Subcutaneous abdominal adipose tissue (tissue), 5 donors: ENCODE data around the gene MSMP.

Experiments used
- H3K27ac ChIP-seq: one replicate; pipeline ENCODE4 v1.7.0; 2013; ENCODE audit warnings: low read depth, mild to moderate bottlenecking, inconsistent platforms, low read length, moderate library complexity
- H3K27me3 ChIP-seq, 5 donors: one replicate each; pipeline ENCODE4 v1.7.0; 2013; ENCODE audit warnings: low read length in 5 of 5, inconsistent platforms in 1 of 5; ENCODE audit not compliant: control insufficient read depth in 5 of 5, insufficient read depth in 4 of 5
- H3K36me3 ChIP-seq, 5 donors: one replicate each; pipeline ENCODE4 v1.7.0; 2013; ENCODE audit warnings: low read length in 5 of 5; ENCODE audit not compliant: control insufficient read depth in 5 of 5, insufficient read depth in 5 of 5
- H3K4me1 ChIP-seq, 5 donors: one replicate each; pipeline ENCODE4 v1.7.0; 2013; ENCODE audit warnings: low read length in 5 of 5, mild to moderate bottlenecking in 3 of 5, moderate library complexity in 1 of 5; ENCODE audit not compliant: control insufficient read depth in 5 of 5, insufficient read depth in 5 of 5
- H3K4me3 ChIP-seq, 5 donors: one replicate each; pipeline ENCODE4 v1.7.0; 2013; ENCODE audit warnings: low read length in 5 of 5, low read depth in 1 of 5
- H3K9ac ChIP-seq, 5 donors: one replicate each; pipeline ENCODE4 v1.7.0; 2013; ENCODE audit warnings: low read length in 5 of 5, mild to moderate bottlenecking in 4 of 5, moderate library complexity in 3 of 5
- H3K9me3 ChIP-seq, 5 donors: one replicate each; pipeline ENCODE4 v1.7.0; 2013; ENCODE audit warnings: low read length in 5 of 5; ENCODE audit not compliant: control insufficient read depth in 5 of 5
- donor health status: healthy.
- donor health status: healthy.
- donor health status: healthy.
- donor health status: healthy.
- donor health status: healthy.

MSMP gene

GRCh38 chr9:35758475-35759050 lies 4.5 kb upstream of the MSMP start:
- Histone ChIP-seq H3K9me3 (no peaks in the 10 kb centered on the region), H3K36me3 (peaks cover 3 to 17% (median 11%) of the 10 kb centered on the region in 5 donors), H3K27me3 (no peaks in the 10 kb centered on the region), H3K9ac (peak overlapping the region in 2 of 5 donors; percentile 15 to 16), H3K4me3 (no peak overlapping the region), H3K27ac (peak overlapping the region; percentile 95), H3K4me1 (peaks cover 5 to 38% (median 32%) of the 10 kb centered on the region in 5 donors)

GRCh38 chr9:35757892-35758275 lies 3.8 kb upstream of the MSMP start:
- Histone ChIP-seq H3K27me3 (no peaks in the 10 kb centered on the region), H3K36me3 (peaks cover 3 to 24% (median 18%) of the 10 kb centered on the region in 5 donors), H3K4me1 (peaks cover 5 to 38% (median 32%) of the 10 kb centered on the region in 5 donors), H3K9me3 (no peaks in the 10 kb centered on the region), H3K27ac (peak overlapping the region; percentile 95), H3K4me3 (no peak overlapping the region), H3K9ac (peak overlapping the region in 3 of 5 donors; percentile 40 to 89 (median 78))

- Histone ChIP-seq H3K4me3 (peak overlapping the region; percentile 43 to 66 (median 59)), H3K9me3 (no peaks in the 10 kb centered on the region), H3K27ac (peak overlapping the region; percentile 95), H3K4me1 (peaks cover 5 to 38% (median 32%) of the 10 kb centered on the region in 5 donors), H3K27me3 (no peaks in the 10 kb centered on the region), H3K9ac (peak overlapping the region in 4 of 5 donors; percentile 74 to 89 (median 78)), H3K36me3 (peaks cover 5 to 29% (median 23%) of the 10 kb centered on the region in 5 donors)
Measured at GRCh38 chr9:35757226-35757891, 3.3 kb upstream of the MSMP start.

GRCh38 chr9:35756275-35757225 lies 2.5 kb upstream of the MSMP start:
- Histone ChIP-seq H3K4me3 (peak overlapping the region; percentile 42 to 66 (median 59)), H3K9ac (peak overlapping the region in 3 of 5 donors; percentile 50 to 79 (median 78)), H3K27ac (peak overlapping the region; percentile 95), H3K36me3 (peaks cover 8 to 37% (median 31%) of the 10 kb centered on the region in 5 donors), H3K4me1 (peaks cover 5 to 38% (median 32%) of the 10 kb centered on the region in 5 donors), H3K27me3 (no peaks in the 10 kb centered on the region), H3K9me3 (no peaks in the 10 kb centered on the region)

- peaks cover 8 to 47% (median 43%) of the 10 kb centered on the region in 5 donors for H3K36me3 ChIP-seq
- no peak overlapping the region for H3K9ac ChIP-seq
- H3K4me1 ChIP-seq = peaks cover 5 to 44% (median 36%) of the 10 kb centered on the region in 5 donors
- no peak overlapping the region for H3K4me3 ChIP-seq
- no peaks in the 10 kb centered on the region for H3K9me3 ChIP-seq
- H3K27ac ChIP-seq = no peak overlapping the region
- H3K27me3 ChIP-seq = no peaks in the 10 kb centered on the region
Measured at GRCh38 chr9:35755071-35755470, 995 bp upstream of the MSMP start.

GRCh38 chr9:35753466-35753865 lies 610 bp downstream of the MSMP start:
- Histone ChIP-seq H3K4me1 (peaks cover 8 to 46% (median 36%) of the 10 kb centered on the region in 5 donors), H3K36me3 (peaks cover 8 to 47% (median 43%) of the 10 kb centered on the region in 5 donors), H3K9ac (no peak overlapping the region), H3K27ac (no peak overlapping the region), H3K27me3 (no peaks in the 10 kb centered on the region), H3K4me3 (no peak overlapping the region), H3K9me3 (no peaks in the 10 kb centered on the region)

- Histone ChIP-seq H3K36me3 (peaks cover 8 to 46% (median 43%) of the 10 kb centered on the region in 5 donors), H3K27ac (peak overlapping the region; percentile 91), H3K27me3 (no peaks in the 10 kb centered on the region), H3K9me3 (no peaks in the 10 kb centered on the region), H3K9ac (peak overlapping the region; percentile 71 to 96 (median 95)), H3K4me1 (peaks cover 16 to 52% (median 44%) of the 10 kb centered on the region in 5 donors), H3K4me3 (peak overlapping the region; percentile 75 to 95 (median 89))
Measured at GRCh38 chr9:35750256-35750531, 3.9 kb downstream of the MSMP start.

- Histone ChIP-seq H3K27ac (peak overlapping the region; percentile 91), H3K4me1 (peaks cover 16 to 52% (median 44%) of the 10 kb centered on the region in 5 donors), H3K9me3 (no peaks in the 10 kb centered on the region), H3K4me3 (peak overlapping the region; percentile 75 to 95 (median 89)), H3K9ac (peak overlapping the region; percentile 71 to 96 (median 95)), H3K36me3 (peaks cover 5 to 45% (median 42%) of the 10 kb centered on the region in 5 donors), H3K27me3 (no peaks in the 10 kb centered on the region)
Measured at GRCh38 chr9:35749515-35750255, 4.4 kb downstream of the MSMP start.

- peak within 1 kb of the TSS; percentile 75 to 95 (median 89) for H3K4me3 ChIP-seq
- H3K9ac ChIP-seq = peak within 1 kb of the TSS; percentile 85 to 97 (median 95)
- no peaks in the 10 kb centered on the region for H3K27me3 ChIP-seq
- peaks cover 16 to 52% (median 49%) of the 10 kb centered on the region in 5 donors for H3K4me1 ChIP-seq
- peaks cover 5 to 45% (median 42%) of the 10 kb centered on the region in 5 donors for H3K36me3 ChIP-seq
- H3K27ac ChIP-seq = peak within 1 kb of the TSS; percentile 91
- H3K9me3 ChIP-seq = no peaks in the 10 kb centered on the region
Measured at GRCh38 chr9:35748858-35749514, 5.1 kb downstream of the MSMP start, which contains the start of the genes GBA2 and RGP1. GBA2 (minus strand) TSS chr9:35749228; CDS start chr9:35748704, 524 bp downstream. RGP1 (plus strand) TSS chr9:35749287; CDS start chr9:35749756, 469 bp downstream.
